ENCODE data around the gene OPCML. TPM values are rescaled to one million over a fixed set of nuclear protein-coding genes. Genes with fewer than 3 reads are reported as not detected.

OPCML gene
- total RNA-seq, 5 donors from 2014 or later (not counting 1 experiment from before 2014, with no cell fraction given), result not detected

GRCh38 chr11:132551016-132551415 is 981.3 kb downstream of the OPCML start:
- no peaks in the 10 kb centered on the region for H3K36me3 Mint-ChIP-seq
- CTCF ChIA-PET, result no interaction called here
- WGBS (ENCODE audit: insufficient coverage), result no CpG with 5 or more reads among the region's 5 CpGs
- POLR2A ChIA-PET, result no interaction called here
- Histone ChIP-seq H3K36me3 (ENCODE audit: control insufficient read depth in 2 of 2, extremely low read depth in 1 of 2, insufficient read depth in 1 of 2, low read length in 1 of 2) (no peaks in the 10 kb centered on the region), H3K27ac (ENCODE audit: low read length) (no peak overlapping the region), H3K9me3 (no peaks in the 10 kb centered on the region), H3K4me1 (ENCODE audit: control insufficient read depth in 1 of 2, extremely low read depth in 1 of 2, insufficient read depth in 2 of 2, low read length in 2 of 2) (no peaks in the 10 kb centered on the region), H3K4me3 (ENCODE audit: control insufficient read depth in 1 of 2, extremely low read depth in 1 of 2, low read length in 1 of 2) (no peak overlapping the region), H3K27me3 (replicated peaks in 1 of 2; ENCODE audit: control insufficient read depth in 2 of 2, extremely low read depth in 1 of 2, insufficient read depth in 2 of 2, low read length in 1 of 2) (no peaks in the 10 kb centered on the region)
- no peaks in the 10 kb centered on the region for H3K27me3 Mint-ChIP-seq
- ATAC-seq (replicated peaks in 1 of 4) (no peak), DNase-seq (no peak)
- H3K4me3 Mint-ChIP-seq, result no peak overlapping the region
- H3K4me1 Mint-ChIP-seq, result no peaks in the 10 kb centered on the region
- H3K27ac Mint-ChIP-seq, result no peak overlapping the region
- peaks cover 5 to 9% (median 5%) of the 10 kb centered on the region in 3 donors for H3K9me3 Mint-ChIP-seq

GRCh38 chr11:132549561-132549960 is 982.7 kb downstream of the OPCML start:
- Mint-ChIP-seq H3K27me3 (no peaks in the 10 kb centered on the region), H3K9me3 (peaks cover 5 to 9% (median 5%) of the 10 kb centered on the region in 3 donors), H3K4me3 (no peak overlapping the region), H3K27ac (no peak overlapping the region), H3K36me3 (no peaks in the 10 kb centered on the region), H3K4me1 (no peaks in the 10 kb centered on the region)
- DNase-seq (no peak), ATAC-seq (replicated peaks in 1 of 4) (no peak)
- H3K27me3 ChIP-seq (replicated peaks in 1 of 2; ENCODE audit: control insufficient read depth in 2 of 2, extremely low read depth in 1 of 2, insufficient read depth in 2 of 2, low read length in 1 of 2), result no peaks in the 10 kb centered on the region
- 100% methylated on average over 1 of the region's 6 CpGs for WGBS (ENCODE audit: insufficient coverage)
- ChIA-PET POLR2A (no interaction called here), CTCF (no interaction called here)
- H3K36me3 ChIP-seq (ENCODE audit: control insufficient read depth in 2 of 2, extremely low read depth in 1 of 2, insufficient read depth in 1 of 2, low read length in 1 of 2), result no peaks in the 10 kb centered on the region
- no peaks in the 10 kb centered on the region for H3K4me1 ChIP-seq (ENCODE audit: control insufficient read depth in 1 of 2, extremely low read depth in 1 of 2, insufficient read depth in 2 of 2, low read length in 2 of 2)
- H3K27ac ChIP-seq (ENCODE audit: low read length), result no peak overlapping the region
- H3K4me3 ChIP-seq (ENCODE audit: control insufficient read depth in 1 of 2, extremely low read depth in 1 of 2, low read length in 1 of 2), result no peak overlapping the region
- H3K9me3 ChIP-seq, result no peaks in the 10 kb centered on the region

- Mint-ChIP-seq H3K27me3 (no peaks in the 10 kb centered on the region), H3K9me3 (peaks cover 5 to 9% (median 5%) of the 10 kb centered on the region in 3 donors), H3K36me3 (no peaks in the 10 kb centered on the region), H3K4me1 (no peaks in the 10 kb centered on the region), H3K4me3 (no peak overlapping the region), H3K27ac (no peak overlapping the region)
- H3K9me3 ChIP-seq, result no peaks in the 10 kb centered on the region
- ATAC-seq (replicated peaks in 1 of 4) (no peak), DNase-seq (no peak)
- no peaks in the 10 kb centered on the region for H3K4me1 ChIP-seq (ENCODE audit: control insufficient read depth in 1 of 2, extremely low read depth in 1 of 2, insufficient read depth in 2 of 2, low read length in 2 of 2)
- H3K4me3 ChIP-seq (ENCODE audit: control insufficient read depth in 1 of 2, extremely low read depth in 1 of 2, low read length in 1 of 2), result no peak overlapping the region
- H3K27me3 ChIP-seq (replicated peaks in 1 of 2; ENCODE audit: control insufficient read depth in 2 of 2, extremely low read depth in 1 of 2, insufficient read depth in 2 of 2, low read length in 1 of 2), result no peaks in the 10 kb centered on the region
- WGBS (ENCODE audit: insufficient coverage), result 15% methylated on average over 5 of the region's 7 CpGs
- H3K27ac ChIP-seq (ENCODE audit: low read length), result no peak overlapping the region
- ChIA-PET CTCF (no interaction called here), POLR2A (no interaction called here)
- no peaks in the 10 kb centered on the region for H3K36me3 ChIP-seq (ENCODE audit: control insufficient read depth in 2 of 2, extremely low read depth in 1 of 2, insufficient read depth in 1 of 2, low read length in 1 of 2)
These were observed 983.3 kb downstream of the OPCML start for GRCh38 chr11:132549001-132549400.

GRCh38 chr11:132544007-132544406 is 988.3 kb downstream of the OPCML start:
- no peaks in the 10 kb centered on the region for H3K27me3 ChIP-seq (replicated peaks in 1 of 2; ENCODE audit: control insufficient read depth in 2 of 2, extremely low read depth in 1 of 2, insufficient read depth in 2 of 2, low read length in 1 of 2)
- no peaks in the 10 kb centered on the region for H3K27me3 Mint-ChIP-seq
- ChIA-PET POLR2A (no interaction called here), CTCF (no interaction called here)
- no peak overlapping the region for H3K27ac ChIP-seq (ENCODE audit: low read length)
- no peak overlapping the region for H3K27ac Mint-ChIP-seq
- no peaks in the 10 kb centered on the region for H3K9me3 ChIP-seq
- H3K4me1 ChIP-seq (ENCODE audit: control insufficient read depth in 1 of 2, extremely low read depth in 1 of 2, insufficient read depth in 2 of 2, low read length in 2 of 2), result no peaks in the 10 kb centered on the region
- no peak for ATAC-seq (replicated peaks in 1 of 4)
- WGBS (ENCODE audit: insufficient coverage), result no CpG with 5 or more reads among the region's 5 CpGs
- H3K9me3 Mint-ChIP-seq, result no peaks in the 10 kb centered on the region
- no peak for DNase-seq
- no peaks in the 10 kb centered on the region for H3K4me1 Mint-ChIP-seq
- no peaks in the 10 kb centered on the region for H3K36me3 ChIP-seq (ENCODE audit: control insufficient read depth in 2 of 2, extremely low read depth in 1 of 2, insufficient read depth in 1 of 2, low read length in 1 of 2)
- no peak overlapping the region for H3K4me3 ChIP-seq (ENCODE audit: control insufficient read depth in 1 of 2, extremely low read depth in 1 of 2, low read length in 1 of 2)
- H3K4me3 Mint-ChIP-seq, result no peak overlapping the region
- no peaks in the 10 kb centered on the region for H3K36me3 Mint-ChIP-seq

- no peaks in the 10 kb centered on the region for H3K9me3 Mint-ChIP-seq
- Histone ChIP-seq H3K36me3 (ENCODE audit: control insufficient read depth in 2 of 2, extremely low read depth in 1 of 2, insufficient read depth in 1 of 2, low read length in 1 of 2) (no peaks in the 10 kb centered on the region), H3K27ac (ENCODE audit: low read length) (no peak overlapping the region), H3K4me1 (ENCODE audit: control insufficient read depth in 1 of 2, extremely low read depth in 1 of 2, insufficient read depth in 2 of 2, low read length in 2 of 2) (no peaks in the 10 kb centered on the region), H3K4me3 (ENCODE audit: control insufficient read depth in 1 of 2, extremely low read depth in 1 of 2, low read length in 1 of 2) (no peak overlapping the region), H3K9me3 (no peaks in the 10 kb centered on the region), H3K27me3 (replicated peaks in 1 of 2; ENCODE audit: control insufficient read depth in 2 of 2, extremely low read depth in 1 of 2, insufficient read depth in 2 of 2, low read length in 1 of 2) (no peaks in the 10 kb centered on the region)
- H3K36me3 Mint-ChIP-seq, result no peaks in the 10 kb centered on the region
- H3K4me3 Mint-ChIP-seq, result no peak overlapping the region
- no peaks in the 10 kb centered on the region for H3K27me3 Mint-ChIP-seq
- no peak overlapping the region for H3K27ac Mint-ChIP-seq
- ChIA-PET CTCF (no interaction called here), POLR2A (no interaction called here)
- no peak for DNase-seq
- no peak for ATAC-seq (replicated peaks in 1 of 4)
- no peaks in the 10 kb centered on the region for H3K4me1 Mint-ChIP-seq
- WGBS (ENCODE audit: insufficient coverage), result 89% methylated on average over 2 of the region's 2 CpGs
These were observed 990.5 kb downstream of the OPCML start for GRCh38 chr11:132541794-132542193.

GRCh38 chr11:132540581-132540980 is 991.7 kb downstream of the OPCML start:
- no peak overlapping the region for H3K4me3 ChIP-seq (ENCODE audit: control insufficient read depth in 1 of 2, extremely low read depth in 1 of 2, low read length in 1 of 2)
- Mint-ChIP-seq H3K27me3 (no peaks in the 10 kb centered on the region), H3K4me3 (no peak overlapping the region), H3K4me1 (no peaks in the 10 kb centered on the region), H3K36me3 (no peaks in the 10 kb centered on the region), H3K27ac (no peak overlapping the region), H3K9me3 (no peaks in the 10 kb centered on the region)
- no peaks in the 10 kb centered on the region for H3K9me3 ChIP-seq
- DNase-seq (no peak), ATAC-seq (replicated peaks in 1 of 4) (no peak)
- H3K27me3 ChIP-seq (replicated peaks in 1 of 2; ENCODE audit: control insufficient read depth in 2 of 2, extremely low read depth in 1 of 2, insufficient read depth in 2 of 2, low read length in 1 of 2), result no peaks in the 10 kb centered on the region
- H3K36me3 ChIP-seq (ENCODE audit: control insufficient read depth in 2 of 2, extremely low read depth in 1 of 2, insufficient read depth in 1 of 2, low read length in 1 of 2), result no peaks in the 10 kb centered on the region
- 20% methylated on average over 1 of the region's 2 CpGs for WGBS (ENCODE audit: insufficient coverage)
- H3K4me1 ChIP-seq (ENCODE audit: control insufficient read depth in 1 of 2, extremely low read depth in 1 of 2, insufficient read depth in 2 of 2, low read length in 2 of 2), result no peaks in the 10 kb centered on the region
- no peak overlapping the region for H3K27ac ChIP-seq (ENCODE audit: low read length)
- ChIA-PET POLR2A (no interaction called here), CTCF (no interaction called here)

GRCh38 chr11:132539590-132540368 is 992.5 kb downstream of the OPCML start:
- ChIA-PET CTCF (no interaction called here), POLR2A (no interaction called here)
- H3K4me1 Mint-ChIP-seq, result no peaks in the 10 kb centered on the region
- no peak overlapping the region for H3K4me3 ChIP-seq (ENCODE audit: control insufficient read depth in 1 of 2, extremely low read depth in 1 of 2, low read length in 1 of 2)
- no peaks in the 10 kb centered on the region for H3K36me3 Mint-ChIP-seq
- no peaks in the 10 kb centered on the region for H3K27me3 Mint-ChIP-seq
- 86% methylated on average over 5 of the region's 7 CpGs for WGBS (ENCODE audit: insufficient coverage)
- no peak for DNase-seq
- no peaks in the 10 kb centered on the region for H3K9me3 Mint-ChIP-seq
- H3K4me1 ChIP-seq (ENCODE audit: control insufficient read depth in 1 of 2, extremely low read depth in 1 of 2, insufficient read depth in 2 of 2, low read length in 2 of 2), result no peaks in the 10 kb centered on the region
- no peaks in the 10 kb centered on the region for H3K36me3 ChIP-seq (ENCODE audit: control insufficient read depth in 2 of 2, extremely low read depth in 1 of 2, insufficient read depth in 1 of 2, low read length in 1 of 2)
- ATAC-seq (replicated peaks in 1 of 4), result no peak
- no peak overlapping the region for H3K27ac ChIP-seq (ENCODE audit: low read length)
- H3K9me3 ChIP-seq, result no peaks in the 10 kb centered on the region
- H3K27ac Mint-ChIP-seq, result no peak overlapping the region
- no peak overlapping the region for H3K4me3 Mint-ChIP-seq
- no peaks in the 10 kb centered on the region for H3K27me3 ChIP-seq (replicated peaks in 1 of 2; ENCODE audit: control insufficient read depth in 2 of 2, extremely low read depth in 1 of 2, insufficient read depth in 2 of 2, low read length in 1 of 2)
